ENCODE data around the gene PNKP. TPM values are rescaled to one million over a fixed set of nuclear protein-coding genes. Genes with fewer than 3 reads are reported as not detected.

The PNKP gene
- polyA plus RNA-seq, 1 donor from 2014 or later: 43.1 TPM

DNA sequence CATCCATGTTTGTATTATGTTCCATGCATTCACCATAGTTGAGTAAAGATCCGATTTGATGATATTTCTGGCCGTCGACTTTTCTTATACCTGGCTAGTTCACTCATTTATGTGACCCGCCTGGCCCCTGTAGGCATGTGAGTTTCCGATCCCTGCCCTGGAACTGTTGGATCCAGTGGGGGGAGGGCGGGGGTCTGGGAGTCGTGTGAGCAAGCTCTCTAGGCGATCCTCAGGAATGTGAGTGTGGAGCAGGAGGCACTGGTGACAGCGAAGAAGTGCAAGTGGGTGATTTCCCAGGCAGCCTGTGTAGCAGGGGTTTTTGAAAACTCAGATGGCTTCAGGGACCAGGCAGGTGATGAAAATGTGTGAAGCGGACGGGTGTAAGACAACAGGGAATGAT lies 27.1 kb downstream of the PNKP start:
- Histone ChIP-seq H3K27me3 (ENCODE audit: insufficient read depth, low read depth, low read length) (no peaks in the 10 kb centered on the region), H3K9me3 (ENCODE audit: low read length) (no peaks in the 10 kb centered on the region), H3K79me2 (replicated peaks; ENCODE audit: insufficient read depth, low read length) (no peaks in the 10 kb centered on the region), H3K9me2 (ENCODE audit: insufficient read depth, low read length) (no peaks in the 10 kb centered on the region), H3F3A (ENCODE audit: insufficient read depth, low read length, poor library complexity, severe bottlenecking) (no peaks in the 10 kb centered on the region), H3K36me3 (ENCODE audit: insufficient read depth, low read length) (peaks cover 5% of the 10 kb centered on the region), H2AFZ (ENCODE audit: low read depth, low read length) (no peak overlapping the region), H3K4me2 (ENCODE audit: low read length) (no peak overlapping the region), H4K20me1 (ENCODE audit: insufficient read depth) (no peaks in the 10 kb centered on the region), H3K27ac (ENCODE audit: low read length) (no peak overlapping the region), H3K4me3 (ENCODE audit: low read length) (no peak overlapping the region), H3K9ac (ENCODE audit: low read length) (no peak overlapping the region)
- no peak for TF ChIP-seq EP300 (conservative IDR thresholded peaks at IDR 0.05; ENCODE audit: poor library complexity, severe bottlenecking)
- TF ChIP-seq, protein P1, sequence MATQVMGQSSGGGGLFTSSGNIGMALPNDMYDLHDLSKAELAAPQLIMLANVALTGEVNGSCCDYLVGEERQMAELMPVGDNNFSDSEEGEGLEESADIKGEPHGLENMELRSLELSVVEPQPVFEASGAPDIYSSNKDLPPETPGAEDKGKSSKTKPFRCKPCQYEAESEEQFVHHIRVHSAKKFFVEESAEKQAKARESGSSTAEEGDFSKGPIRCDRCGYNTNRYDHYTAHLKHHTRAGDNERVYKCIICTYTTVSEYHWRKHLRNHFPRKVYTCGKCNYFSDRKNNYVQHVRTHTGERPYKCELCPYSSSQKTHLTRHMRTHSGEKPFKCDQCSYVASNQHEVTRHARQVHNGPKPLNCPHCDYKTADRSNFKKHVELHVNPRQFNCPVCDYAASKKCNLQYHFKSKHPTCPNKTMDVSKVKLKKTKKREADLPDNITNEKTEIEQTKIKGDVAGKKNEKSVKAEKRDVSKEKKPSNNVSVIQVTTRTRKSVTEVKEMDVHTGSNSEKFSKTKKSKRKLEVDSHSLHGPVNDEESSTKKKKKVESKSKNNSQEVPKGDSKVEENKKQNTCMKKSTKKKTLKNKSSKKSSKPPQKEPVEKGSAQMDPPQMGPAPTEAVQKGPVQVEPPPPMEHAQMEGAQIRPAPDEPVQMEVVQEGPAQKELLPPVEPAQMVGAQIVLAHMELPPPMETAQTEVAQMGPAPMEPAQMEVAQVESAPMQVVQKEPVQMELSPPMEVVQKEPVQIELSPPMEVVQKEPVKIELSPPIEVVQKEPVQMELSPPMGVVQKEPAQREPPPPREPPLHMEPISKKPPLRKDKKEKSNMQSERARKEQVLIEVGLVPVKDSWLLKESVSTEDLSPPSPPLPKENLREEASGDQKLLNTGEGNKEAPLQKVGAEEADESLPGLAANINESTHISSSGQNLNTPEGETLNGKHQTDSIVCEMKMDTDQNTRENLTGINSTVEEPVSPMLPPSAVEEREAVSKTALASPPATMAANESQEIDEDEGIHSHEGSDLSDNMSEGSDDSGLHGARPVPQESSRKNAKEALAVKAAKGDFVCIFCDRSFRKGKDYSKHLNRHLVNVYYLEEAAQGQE (IDR thresholded peaks at IDR 0.05; ENCODE audit: borderline replicate concordance): no peak
- TF ChIP-seq TAF1 (IDR thresholded peaks at IDR 0.05; ENCODE audit: low read depth): no peak
- no peak for TF ChIP-seq POLR2AphosphoS5 (IDR thresholded peaks at IDR 0.05)
- TF ChIP-seq SMC3 (conservative IDR thresholded peaks at IDR 0.05; ENCODE audit: poor library complexity): no peak
- TF ChIP-seq, protein P2, sequence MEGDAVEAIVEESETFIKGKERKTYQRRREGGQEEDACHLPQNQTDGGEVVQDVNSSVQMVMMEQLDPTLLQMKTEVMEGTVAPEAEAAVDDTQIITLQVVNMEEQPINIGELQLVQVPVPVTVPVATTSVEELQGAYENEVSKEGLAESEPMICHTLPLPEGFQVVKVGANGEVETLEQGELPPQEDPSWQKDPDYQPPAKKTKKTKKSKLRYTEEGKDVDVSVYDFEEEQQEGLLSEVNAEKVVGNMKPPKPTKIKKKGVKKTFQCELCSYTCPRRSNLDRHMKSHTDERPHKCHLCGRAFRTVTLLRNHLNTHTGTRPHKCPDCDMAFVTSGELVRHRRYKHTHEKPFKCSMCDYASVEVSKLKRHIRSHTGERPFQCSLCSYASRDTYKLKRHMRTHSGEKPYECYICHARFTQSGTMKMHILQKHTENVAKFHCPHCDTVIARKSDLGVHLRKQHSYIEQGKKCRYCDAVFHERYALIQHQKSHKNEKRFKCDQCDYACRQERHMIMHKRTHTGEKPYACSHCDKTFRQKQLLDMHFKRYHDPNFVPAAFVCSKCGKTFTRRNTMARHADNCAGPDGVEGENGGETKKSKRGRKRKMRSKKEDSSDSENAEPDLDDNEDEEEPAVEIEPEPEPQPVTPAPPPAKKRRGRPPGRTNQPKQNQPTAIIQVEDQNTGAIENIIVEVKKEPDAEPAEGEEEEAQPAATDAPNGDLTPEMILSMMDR (IDR thresholded peaks at IDR 0.05; ENCODE audit: poor library complexity, severe bottlenecking): no peak
- no peak for TF ChIP-seq RAD21 (conservative IDR thresholded peaks at IDR 0.05)
- TF ChIP-seq EZH2 (IDR thresholded peaks at IDR 0.05; ENCODE audit: borderline replicate concordance, insufficient read depth, low read length, poor library complexity, severe bottlenecking): no peak
- no peak for TF ChIP-seq MXI1 (conservative IDR thresholded peaks at IDR 0.05; ENCODE audit: poor library complexity, severe bottlenecking)

DNA sequence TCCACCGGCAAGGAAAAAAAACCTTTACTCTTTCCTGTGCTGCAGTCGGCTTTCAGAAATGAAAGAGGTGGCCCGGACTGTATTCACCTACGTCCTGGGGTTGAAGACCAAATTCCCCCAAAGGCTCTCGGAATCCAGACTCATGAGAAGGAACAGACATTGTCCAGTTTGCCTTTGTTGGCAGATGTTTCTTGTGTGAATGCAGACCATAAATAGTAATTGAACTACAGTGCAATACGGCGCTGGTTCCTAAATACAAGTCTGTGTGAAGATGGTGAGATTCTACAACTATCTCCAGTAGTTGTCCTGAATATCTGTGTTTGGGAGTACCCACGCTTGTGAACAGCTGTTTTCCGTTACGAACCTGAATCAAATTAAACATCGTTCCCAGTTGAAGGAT lies 27.7 kb downstream of the PNKP start:
- no peaks in the 10 kb centered on the region for H3K9me2 ChIP-seq (ENCODE audit: insufficient read depth, low read length)
- H3K9me3 ChIP-seq (ENCODE audit: low read length): no peaks in the 10 kb centered on the region
- no peaks in the 10 kb centered on the region for H3K27me3 ChIP-seq (ENCODE audit: insufficient read depth, low read depth, low read length)
- no peaks in the 10 kb centered on the region for H4K20me1 ChIP-seq (ENCODE audit: insufficient read depth)
- no peaks in the 10 kb centered on the region for H3K79me2 ChIP-seq (replicated peaks; ENCODE audit: insufficient read depth, low read length)
- H3K4me3 ChIP-seq (ENCODE audit: low read length): no peak overlapping the region
- TF ChIP-seq, protein P2 (IDR thresholded peaks at IDR 0.05; ENCODE audit: poor library complexity, severe bottlenecking): no peak
- TF ChIP-seq RAD21 (conservative IDR thresholded peaks at IDR 0.05): no peak
- TF ChIP-seq TAF1 (IDR thresholded peaks at IDR 0.05; ENCODE audit: low read depth): no peak
- TF ChIP-seq, protein P1 (IDR thresholded peaks at IDR 0.05; ENCODE audit: borderline replicate concordance): no peak
- TF ChIP-seq POLR2AphosphoS5 (IDR thresholded peaks at IDR 0.05): no peak
- no peak for TF ChIP-seq SMC3 (conservative IDR thresholded peaks at IDR 0.05; ENCODE audit: poor library complexity)
- no peak overlapping the region for H3K9ac ChIP-seq (ENCODE audit: low read length)
- H3K36me3 ChIP-seq (ENCODE audit: insufficient read depth, low read length): peaks cover 5% of the 10 kb centered on the region
- no peak overlapping the region for H3K4me2 ChIP-seq (ENCODE audit: low read length)
- H3K27ac ChIP-seq (ENCODE audit: low read length): no peak overlapping the region
- no peaks in the 10 kb centered on the region for H3F3A ChIP-seq (ENCODE audit: insufficient read depth, low read length, poor library complexity, severe bottlenecking)
- H2AFZ ChIP-seq (ENCODE audit: low read depth, low read length): no peak overlapping the region

Measured in neural cell (in vitro differentiated cells).